Neutrophil (primary cell): Measurements from ENCODE around the gene PEAK1.

ENCODE experiments used
- H3K27ac ChIP-seq: fragments of 200-600 bp; sonication (generic); 2 replicates; pipeline ENCODE4 v1.5.1; 2016; ENCODE audit warnings: mild to moderate bottlenecking, moderate library complexity
- H3K27me3 ChIP-seq: fragments of 200-600 bp; sonication (generic); 2 replicates; pipeline ENCODE4 v1.6.0; 2016; ENCODE audit warnings: mild to moderate bottlenecking
- H3K36me3 ChIP-seq: fragments of 200-600 bp; sonication (generic); 2 replicates; pipeline ENCODE4 v1.5.1; 2017
- H3K4me1 ChIP-seq, 2 experiments: fragments of 200-600 bp in 1 of 2; sonication (generic) in 1 of 2; 1 replicate in 1 of 2; 2 replicates in 1 of 2; pipeline versions ENCODE4 v1.5.1 to v1.6.1; 2013 to 2016; ENCODE audit warnings: low read depth in 1 of 2, low read length in 1 of 2, mild to moderate bottlenecking in 1 of 2, moderate library complexity in 1 of 2; ENCODE audit not compliant: control insufficient read depth in 1 of 2, insufficient read depth in 1 of 2
- H3K4me3 ChIP-seq, 2 experiments: fragments of 200-600 bp in 1 of 2; sonication (generic) in 1 of 2; 1 replicate in 1 of 2; 2 replicates in 1 of 2; pipeline ENCODE4 v1.5.1; 2013 to 2016; ENCODE audit warnings: low read depth in 1 of 2, low read length in 1 of 2, mild to moderate bottlenecking in 1 of 2, moderate library complexity in 1 of 2
- H3K9me3 ChIP-seq: fragments of 200-600 bp; sonication (generic); 2 replicates; pipeline ENCODE4 v1.5.1; 2016
- CTCF ChIP-seq: fragments of 200-600 bp; sonication (generic); IDR thresholded peaks from 2 replicates; pipeline ENCODE4 v1.5.1; 2016; ENCODE audit warnings: antibody characterized with exemption

The PEAK1 gene

GRCh38 chr15:77097921-77098320, 322.0 kb downstream of the PEAK1 start:
- Histone ChIP-seq H3K27me3 (no peaks in the 10 kb centered on the region), H3K4me1 (no peaks in the 10 kb centered on the region), H3K36me3 (no peaks in the 10 kb centered on the region), H3K4me3 (no peak overlapping the region), H3K27ac (no peak overlapping the region), H3K9me3 (no peaks in the 10 kb centered on the region)
- TF ChIP-seq CTCF, result no peak

- Histone ChIP-seq H3K27ac (no peak overlapping the region), H3K27me3 (no peaks in the 10 kb centered on the region), H3K36me3 (no peaks in the 10 kb centered on the region), H3K9me3 (no peaks in the 10 kb centered on the region), H3K4me3 (no peak overlapping the region), H3K4me1 (no peaks in the 10 kb centered on the region)
- TF ChIP-seq CTCF, result no peak
These were observed 322.6 kb downstream of the PEAK1 start for GRCh38 chr15:77097248-77097721.

GRCh38 chr15:77096541-77096940, 323.4 kb downstream of the PEAK1 start:
- H3K4me1 ChIP-seq, result no peaks in the 10 kb centered on the region
- no peak for TF ChIP-seq CTCF

GRCh38 chr15:77096138-77096537, 323.8 kb downstream of the PEAK1 start:
- TF ChIP-seq CTCF, result no peak
- Histone ChIP-seq H3K27me3 (no peaks in the 10 kb centered on the region), H3K36me3 (no peaks in the 10 kb centered on the region), H3K4me1 (no peaks in the 10 kb centered on the region), H3K4me3 (no peak overlapping the region), H3K9me3 (no peaks in the 10 kb centered on the region), H3K27ac (no peak overlapping the region)

More at GRCh38 chr15:77096541-77096940, 323.4 kb downstream of the PEAK1 start:
- H3K27me3 ChIP-seq, result no peaks in the 10 kb centered on the region
- H3K4me3 ChIP-seq, result no peak overlapping the region
- no peaks in the 10 kb centered on the region for H3K36me3 ChIP-seq
- no peak overlapping the region for H3K27ac ChIP-seq
- H3K9me3 ChIP-seq, result no peaks in the 10 kb centered on the region

GRCh38 chr15:77094397-77095030, 325.4 kb downstream of the PEAK1 start:
- TF ChIP-seq CTCF, result no peak
- Histone ChIP-seq H3K4me3 (no peak overlapping the region), H3K27ac (no peak overlapping the region), H3K9me3 (no peaks in the 10 kb centered on the region), H3K27me3 (no peaks in the 10 kb centered on the region), H3K36me3 (no peaks in the 10 kb centered on the region), H3K4me1 (no peaks in the 10 kb centered on the region)
